ENCODE data around the gene CLIC6. TPM values are rescaled to one million over a fixed set of nuclear protein-coding genes. Genes with fewer than 3 reads are reported as not detected.

Gene CLIC6
- total and polyA plus RNA-seq, 9 of the 15 experiments (the other 6 are each of a cell fraction or from before 2014, with no cell fraction given), result not detected

DNA sequence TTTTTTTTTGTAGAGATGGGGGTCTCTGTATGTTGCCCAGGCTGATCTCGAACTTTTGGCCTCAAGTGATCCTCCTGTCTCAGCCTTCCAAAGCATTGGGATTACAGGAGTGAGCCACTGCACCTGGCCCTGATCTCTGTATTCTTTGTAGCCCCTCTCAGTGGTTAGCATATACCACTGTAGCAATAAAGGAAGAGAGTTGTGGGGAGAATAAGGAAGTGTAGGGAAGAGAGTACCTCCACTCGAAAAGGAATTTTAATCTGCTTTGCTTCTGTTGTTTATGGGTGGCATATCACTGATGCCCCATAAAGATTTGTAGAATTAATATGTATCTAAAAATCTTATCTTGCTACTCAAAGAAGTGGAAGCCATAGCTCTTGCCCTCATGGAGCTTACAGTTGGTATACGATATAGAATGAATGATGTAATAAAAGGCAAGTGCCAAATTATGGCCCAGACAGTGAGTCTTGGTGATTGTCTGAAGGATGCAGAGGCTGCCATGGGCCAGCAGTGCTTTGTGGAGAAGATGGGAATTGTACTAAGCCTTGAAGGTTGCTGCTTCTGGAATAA is 96.0 kb downstream of the CLIC6 start:
- Histone ChIP-seq H3K9me3 (replicated peaks; ENCODE audit: control insufficient read depth, insufficient read depth, low read depth, low read length) (peaks cover 7% of the 10 kb centered on the region; the same call in 1 of the 2 replicates), H3K9ac (ENCODE audit: insufficient read depth in 1 of 2, low read depth in 2 of 2, low read length in 2 of 2) (no peak overlapping the region), H3K4me3 (no peak overlapping the region), H4K20me1 (replicated peaks; ENCODE audit: control insufficient read depth, insufficient read depth, low read length) (no peaks in the 10 kb centered on the region), H2AFZ (ENCODE audit: low read depth, low read length) (no peak overlapping the region), H3K27ac (ENCODE audit: extremely low read depth, low read depth, low read length) (no peak overlapping the region), H3K36me3 (ENCODE audit: control insufficient read depth, insufficient read depth, low read length) (no peaks in the 10 kb centered on the region), H3K27me3 (ENCODE audit: control insufficient read depth in 2 of 2, insufficient read depth in 2 of 2, low read length in 2 of 2) (peaks cover 0 to 19% of the 10 kb centered on the region in 2 experiments; a peak in 4 of 5 replicates), H3K9me1 (ENCODE audit: control insufficient read depth, insufficient read depth, low read length) (no peaks in the 10 kb centered on the region), H3K4me1 (replicated peaks in 1 of 2; ENCODE audit: control insufficient read depth in 2 of 2, insufficient read depth in 2 of 2, low read length in 2 of 2) (no peaks in the 10 kb centered on the region), H3K4me2 (ENCODE audit: insufficient read depth, low read length) (no peak overlapping the region), H3K79me2 (ENCODE audit: control insufficient read depth, insufficient read depth, low read length) (no peaks in the 10 kb centered on the region)
- CTCF ChIA-PET (ENCODE audit: low intra/inter-chr PET ratio), result no interaction called here
- FAIRE-seq (no peak), ATAC-seq (no peak), DNase-seq (ENCODE audit: extremely low read depth in 1 of 4, low spot score in 3 of 4) (no peak)
- TF ChIP-seq TRIM28 (IDR thresholded peaks at IDR 0.05) (0 out of 2 replicates have a peak, but pooled peaks have one; percentile 23), HMGN3 (IDR thresholded peaks at IDR 0.05; ENCODE audit: borderline replicate concordance, extremely low read depth, insufficient read length, low read depth, low read length) (no peak), PTRF (tag; IDR thresholded peaks at IDR 0.05) (no peak), RNF219 (CRISPR knock-in tag; IDR thresholded peaks at IDR 0.05) (no peak), ZNF431 (CRISPR knock-in tag; IDR thresholded peaks at IDR 0.05) (no peak), ZC3H4 (CRISPR knock-in tag; IDR thresholded peaks at IDR 0.05; ENCODE audit: borderline replicate concordance) (no peak), NFE2L1 (tag; IDR thresholded peaks at IDR 0.05; ENCODE audit: borderline replicate concordance, low read depth) (no peak), OTX1 (CRISPR knock-in tag; IDR thresholded peaks at IDR 0.05) (no peak), TRIM24 (IDR thresholded peaks at IDR 0.05) (peak; percentile 62 to 78; a peak in 3 of 4 replicates), CEBPG (CRISPR knock-in tag; IDR thresholded peaks at IDR 0.05) (no peak), CEBPG (tag; conservative IDR thresholded peaks at IDR 0.05 in 1 of 2, IDR thresholded peaks at IDR 0.05 in 1 of 2) (peak in 1 of 2 experiments; percentile 26; a peak in 1 of 4 replicates)
- TF ChIP-seq, protein P1, sequence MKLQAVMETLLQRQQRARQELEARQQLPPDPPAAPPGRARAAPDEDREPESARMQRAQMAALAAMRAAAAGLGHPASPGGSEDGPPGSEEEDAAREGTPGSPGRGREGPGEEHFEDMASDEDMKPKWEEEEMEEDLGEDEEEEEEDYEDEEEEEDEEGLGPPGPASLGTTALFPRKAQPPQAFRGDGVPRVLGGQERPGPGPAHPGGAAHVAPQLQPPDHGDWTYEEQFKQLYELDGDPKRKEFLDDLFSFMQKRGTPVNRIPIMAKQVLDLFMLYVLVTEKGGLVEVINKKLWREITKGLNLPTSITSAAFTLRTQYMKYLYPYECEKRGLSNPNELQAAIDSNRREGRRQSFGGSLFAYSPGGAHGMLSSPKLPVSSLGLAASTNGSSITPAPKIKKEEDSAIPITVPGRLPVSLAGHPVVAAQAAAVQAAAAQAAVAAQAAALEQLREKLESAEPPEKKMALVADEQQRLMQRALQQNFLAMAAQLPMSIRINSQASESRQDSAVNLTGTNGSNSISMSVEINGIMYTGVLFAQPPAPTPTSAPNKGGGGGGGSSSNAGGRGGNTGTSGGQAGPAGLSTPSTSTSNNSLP (IDR thresholded peaks at IDR 0.05; ENCODE audit: borderline replicate concordance, low read depth, low read length), result no peak
- TF ChIP-seq, protein P2, sequence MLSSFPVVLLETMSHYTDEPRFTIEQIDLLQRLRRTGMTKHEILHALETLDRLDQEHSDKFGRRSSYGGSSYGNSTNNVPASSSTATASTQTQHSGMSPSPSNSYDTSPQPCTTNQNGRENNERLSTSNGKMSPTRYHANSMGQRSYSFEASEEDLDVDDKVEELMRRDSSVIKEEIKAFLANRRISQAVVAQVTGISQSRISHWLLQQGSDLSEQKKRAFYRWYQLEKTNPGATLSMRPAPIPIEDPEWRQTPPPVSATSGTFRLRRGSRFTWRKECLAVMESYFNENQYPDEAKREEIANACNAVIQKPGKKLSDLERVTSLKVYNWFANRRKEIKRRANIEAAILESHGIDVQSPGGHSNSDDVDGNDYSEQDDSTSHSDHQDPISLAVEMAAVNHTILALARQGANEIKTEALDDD (IDR thresholded peaks at IDR 0.05), result no peak
- TF ChIP-seq, protein P3, sequence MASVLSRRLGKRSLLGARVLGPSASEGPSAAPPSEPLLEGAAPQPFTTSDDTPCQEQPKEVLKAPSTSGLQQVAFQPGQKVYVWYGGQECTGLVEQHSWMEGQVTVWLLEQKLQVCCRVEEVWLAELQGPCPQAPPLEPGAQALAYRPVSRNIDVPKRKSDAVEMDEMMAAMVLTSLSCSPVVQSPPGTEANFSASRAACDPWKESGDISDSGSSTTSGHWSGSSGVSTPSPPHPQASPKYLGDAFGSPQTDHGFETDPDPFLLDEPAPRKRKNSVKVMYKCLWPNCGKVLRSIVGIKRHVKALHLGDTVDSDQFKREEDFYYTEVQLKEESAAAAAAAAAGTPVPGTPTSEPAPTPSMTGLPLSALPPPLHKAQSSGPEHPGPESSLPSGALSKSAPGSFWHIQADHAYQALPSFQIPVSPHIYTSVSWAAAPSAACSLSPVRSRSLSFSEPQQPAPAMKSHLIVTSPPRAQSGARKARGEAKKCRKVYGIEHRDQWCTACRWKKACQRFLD (CRISPR knock-in tag; IDR thresholded peaks at IDR 0.05), result no peak
- in situ Hi-C loops (cut with MboI), result no loop called here
- BruUV-seq (replicated peaks), result no TSS peak
- POLR2A ChIA-PET, result interaction anchor here (0.6 to 1.0 kb wide), 2 partner anchors 10 to 14 kb away, joined by 3 read pairs; no protein-coding TSS in a partner anchor
- 1% methylated on average over 3 of the region's 3 CpGs for WGBS (ENCODE audit: insufficient coverage, low coverage, missing lambda C conversion rate)
- intact Hi-C loops (cut with micrococcal nuclease), result no loop called here
